Prostate gland (tissue), 2 donors: Measurements from ENCODE around the gene CES4A.

Experiments used
- POLR2A ChIP-seq: fragments of 450-650 bp; IDR thresholded peaks from one replicate; pipeline ENCODE4 v1.6.1; 2016; ENCODE audit warnings: antibody characterized with exemption, mild to moderate bottlenecking
- TF ChIP-seq, protein P1 (sequence below), 4 experiments: fragments of 200-600 bp in 2 of 4; fragments of 450-650 bp in 2 of 4; sonication (generic) in 2 of 4; IDR thresholded peaks; 1 replicate in 3 of 4; 2 replicates in 1 of 4; pipeline ENCODE4 v1.5.1; 2016 to 2019; ENCODE audit warnings: antibody characterized with exemption in 4 of 4, mild to moderate bottlenecking in 2 of 4, moderate library complexity in 2 of 4

DNA sequence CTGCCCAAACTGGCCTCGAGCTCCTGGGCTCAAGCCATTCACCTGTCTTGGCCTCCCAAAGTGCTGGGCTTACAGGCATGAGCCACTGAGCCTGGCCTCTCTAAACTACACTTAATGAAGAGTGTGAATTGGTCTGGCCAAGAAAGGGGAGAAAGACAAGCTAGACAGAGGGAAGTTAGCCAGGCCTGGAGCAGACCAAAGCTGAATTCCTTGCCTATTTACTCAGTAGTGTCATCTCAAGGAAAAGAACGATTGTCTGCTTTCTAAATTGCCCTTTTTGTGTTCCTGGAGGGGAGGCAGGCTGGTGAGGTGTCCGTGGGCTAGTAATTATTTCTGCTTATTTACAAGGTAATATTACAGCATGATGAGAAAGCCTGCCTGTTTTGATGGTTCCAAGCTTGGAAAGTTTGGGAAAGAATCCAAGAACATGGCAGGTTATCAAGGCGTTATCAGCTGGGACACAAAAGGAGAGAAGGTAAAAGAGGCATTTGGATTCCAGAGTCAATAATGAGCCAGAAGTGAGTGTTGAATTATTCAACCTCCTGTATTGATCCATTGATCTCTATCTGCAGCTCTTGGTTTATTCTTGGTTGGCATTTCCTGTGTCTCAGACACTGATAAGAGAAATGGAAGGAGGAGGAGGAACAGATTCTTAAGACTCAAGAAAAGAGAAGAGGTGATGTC lies 34.3 kb downstream of the CES4A start:
- no peak for TF ChIP-seq POLR2A
- TF ChIP-seq, protein P1, sequence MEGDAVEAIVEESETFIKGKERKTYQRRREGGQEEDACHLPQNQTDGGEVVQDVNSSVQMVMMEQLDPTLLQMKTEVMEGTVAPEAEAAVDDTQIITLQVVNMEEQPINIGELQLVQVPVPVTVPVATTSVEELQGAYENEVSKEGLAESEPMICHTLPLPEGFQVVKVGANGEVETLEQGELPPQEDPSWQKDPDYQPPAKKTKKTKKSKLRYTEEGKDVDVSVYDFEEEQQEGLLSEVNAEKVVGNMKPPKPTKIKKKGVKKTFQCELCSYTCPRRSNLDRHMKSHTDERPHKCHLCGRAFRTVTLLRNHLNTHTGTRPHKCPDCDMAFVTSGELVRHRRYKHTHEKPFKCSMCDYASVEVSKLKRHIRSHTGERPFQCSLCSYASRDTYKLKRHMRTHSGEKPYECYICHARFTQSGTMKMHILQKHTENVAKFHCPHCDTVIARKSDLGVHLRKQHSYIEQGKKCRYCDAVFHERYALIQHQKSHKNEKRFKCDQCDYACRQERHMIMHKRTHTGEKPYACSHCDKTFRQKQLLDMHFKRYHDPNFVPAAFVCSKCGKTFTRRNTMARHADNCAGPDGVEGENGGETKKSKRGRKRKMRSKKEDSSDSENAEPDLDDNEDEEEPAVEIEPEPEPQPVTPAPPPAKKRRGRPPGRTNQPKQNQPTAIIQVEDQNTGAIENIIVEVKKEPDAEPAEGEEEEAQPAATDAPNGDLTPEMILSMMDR (IDR thresholded peaks at IDR 0.05) = no peak
